RWPE2 (cell line): Measurements from ENCODE around the gene GSX1.
A peak's percentile ranks its signal among the peaks of the same experiment; 100 is the strongest.
"Not testable (repeated sequence)": the region's sequence is repeated elsewhere in the genome, so short reads cannot be mapped to it uniquely, and the experiment has no call there.

ENCODE experiments used
- ATAC-seq: fragments of 200-7000 bp; cut with Tn5 transposase; 3 replicates; pipeline ENCODE4 v1.9.1; 2021; ENCODE audit warnings: low read depth
- DNase-seq: peaks from one replicate; pipeline ENCODE4 v3.0.0-alpha.2; 2020; ENCODE audit warnings: low spot score
- H3K27ac ChIP-seq: fragments of 450-650 bp; 2 replicates; pipeline ENCODE4 v1.5.1; 2017; ENCODE audit warnings: mild to moderate bottlenecking; ENCODE audit not compliant: poor library complexity, severe bottlenecking
- H3K27me3 ChIP-seq: fragments of 250-450 bp; sonication (Bioruptor Pico); 2 replicates; pipeline ENCODE4 v1.5.1; 2021; ENCODE audit warnings: mild to moderate bottlenecking, moderate library complexity; ENCODE audit not compliant: insufficient read depth, poor library complexity, severe bottlenecking
- H3K36me3 ChIP-seq: fragments of 250-450 bp; sonication (Bioruptor Pico); 2 replicates; pipeline ENCODE4 v1.5.1; 2020; ENCODE audit warnings: low read depth, mild to moderate bottlenecking, moderate library complexity
- H3K4me1 ChIP-seq: fragments of 250-450 bp; sonication (Bioruptor Pico); 2 replicates; pipeline ENCODE4 v1.5.1; 2021; ENCODE audit warnings: mild to moderate bottlenecking, moderate library complexity; ENCODE audit not compliant: insufficient read depth, poor library complexity, severe bottlenecking
- H3K4me3 ChIP-seq: fragments of 250-450 bp; sonication (Bioruptor Pico); 2 replicates; pipeline ENCODE4 v1.5.1; 2021; ENCODE audit warnings: mild to moderate bottlenecking, moderate library complexity; ENCODE audit not compliant: severe bottlenecking
- H3K9me3 ChIP-seq: fragments of 250-450 bp; sonication (Bioruptor Pico); 2 replicates; pipeline ENCODE4 v1.5.1; 2021; ENCODE audit warnings: mild to moderate bottlenecking, moderate library complexity; ENCODE audit not compliant: severe bottlenecking
- CTCF ChIP-seq: fragments of 450-650 bp; IDR thresholded peaks from one replicate; pipeline ENCODE4 v1.5.1; 2017; ENCODE audit warnings: mild to moderate bottlenecking, moderate library complexity; ENCODE audit not compliant: poor library complexity, severe bottlenecking

Gene GSX1

GRCh38 chr13:27792393-27793218 lies at the start of gene GSX1:
Gene GSX1, plus strand, starts transcription at chr13:27792483. Its CDS starts 208 bp downstream, at chr13:27792691.
- peak within 1 kb of the TSS; percentile 10 for H3K4me3 ChIP-seq

GRCh38 chr13:27744801-27745200 lies 47.5 kb upstream of the GSX1 start:
- H3K4me1 ChIP-seq: no peaks in the 10 kb centered on the region
- no peak overlapping the region for H3K4me3 ChIP-seq
- H3K9me3 ChIP-seq: no peaks in the 10 kb centered on the region
- ATAC-seq (no peak), DNase-seq (no peak)
- no peak overlapping the region for H3K27ac ChIP-seq
- H3K27me3 ChIP-seq: no peaks in the 10 kb centered on the region
- no peaks in the 10 kb centered on the region for H3K36me3 ChIP-seq
- TF ChIP-seq CTCF: no peak

More at GRCh38 chr13:27792393-27793218, at the start of gene GSX1:
- ATAC-seq (peak; percentile 90), DNase-seq (no peak)
- H3K9me3 ChIP-seq: no peaks in the 10 kb centered on the region
- H3K27me3 ChIP-seq: peaks cover 98% of the 10 kb centered on the region
- TF ChIP-seq CTCF: no peak
- H3K27ac ChIP-seq: no peak within 1 kb of the TSS
- H3K4me1 ChIP-seq: no peaks in the 10 kb centered on the region
- no peaks in the 10 kb centered on the region for H3K36me3 ChIP-seq

GRCh38 chr13:27745301-27745700 lies 47.0 kb upstream of the GSX1 start:
- ATAC-seq: no peak
- no peaks in the 10 kb centered on the region for H3K27me3 ChIP-seq
- H3K27ac ChIP-seq: no peak overlapping the region
- no peaks in the 10 kb centered on the region for H3K9me3 ChIP-seq
- H3K4me3 ChIP-seq: no peak overlapping the region
- no peak for TF ChIP-seq CTCF
- H3K36me3 ChIP-seq: no peaks in the 10 kb centered on the region
- DNase-seq: no peak
- no peaks in the 10 kb centered on the region for H3K4me1 ChIP-seq

- not testable (repeated sequence) for H3K4me1 ChIP-seq, H3K27me3 ChIP-seq
These were observed 44.1 kb upstream of the GSX1 start for GRCh38 chr13:27748143-27748542.

GRCh38 chr13:27751953-27752532 lies 40.2 kb upstream of the GSX1 start:
- Histone ChIP-seq H3K27me3 (no peaks in the 10 kb centered on the region), H3K4me3 (no peak overlapping the region), H3K27ac (no peak overlapping the region), H3K36me3 (no peaks in the 10 kb centered on the region), H3K9me3 (no peaks in the 10 kb centered on the region), H3K4me1 (no peaks in the 10 kb centered on the region)
- TF ChIP-seq CTCF: no peak
- DNase-seq: no peak
- ATAC-seq: no peak

More at GRCh38 chr13:27748143-27748542, 44.1 kb upstream of the GSX1 start:
- not testable (repeated sequence) for DNase-seq, H3K36me3 ChIP-seq, H3K27ac ChIP-seq, H3K4me3 ChIP-seq, H3K9me3 ChIP-seq, ATAC-seq
